ENCODE data around the gene SLC12A4. TPM values are rescaled to one million over a fixed set of nuclear protein-coding genes. Genes with fewer than 3 reads are reported as not detected.
"Not testable (repeated sequence)": the region's sequence is repeated elsewhere in the genome, so short reads cannot be mapped to it uniquely, and the experiment has no call there.

The SLC12A4 gene
- total and polyA plus RNA-seq, 2 of the 13 experiments (the other 11 are each of a cell fraction or from before 2014, with no cell fraction given) = 65.1 to 84.3 TPM

- TF ChIP-seq NCOA2 (CRISPR knock-in tag; IDR thresholded peaks at IDR 0.05) (peak; percentile 14; the same call in 1 of the 2 replicates), MED1 (CRISPR knock-in tag; IDR thresholded peaks at IDR 0.05) (peak; percentile 69), ERF (CRISPR knock-in tag; IDR thresholded peaks at IDR 0.05) (peak; percentile 15; the same call in 1 of the 2 replicates), SMAD3 (CRISPR knock-in tag; IDR thresholded peaks at IDR 0.05) (0 out of 2 replicates have a peak, but pooled peaks have one; percentile 48), SOX5 (CRISPR knock-in tag; IDR thresholded peaks at IDR 0.05; ENCODE audit: borderline replicate concordance) (peak; percentile 15; the same call in 1 of the 2 replicates), KLF16 (CRISPR knock-in tag; IDR thresholded peaks at IDR 0.05) (peak in 1 of 2 experiments; percentile 57; a peak in 1 of 4 replicates), NFYC (CRISPR knock-in tag; IDR thresholded peaks at IDR 0.05) (peak; percentile 88), RBM22 (optimal IDR thresholded peaks at IDR 0.05; ENCODE audit: low read length) (peak; percentile 23), ZC3H13 (CRISPR knock-in tag; IDR thresholded peaks at IDR 0.05) (0 out of 2 replicates have a peak, but pooled peaks have one; percentile 16), FOXK2 (IDR thresholded peaks at IDR 0.05) (peak; percentile 25; the same call in 1 of the 2 replicates), GATA4 (IDR thresholded peaks at IDR 0.05; ENCODE audit: borderline replicate concordance, low read depth) (peak; percentile 32; the same call in 1 of the 2 replicates), ZNF614 (CRISPR knock-in tag; IDR thresholded peaks at IDR 0.05; ENCODE audit: borderline replicate concordance) (0 out of 2 replicates have a peak, but pooled peaks have one; percentile 16), SOX6 (CRISPR knock-in tag; IDR thresholded peaks at IDR 0.05) (peak; percentile 51), KLF6 (CRISPR knock-in tag; IDR thresholded peaks at IDR 0.05) (peak; percentile 74; the same call in 1 of the 2 replicates), IKZF5 (CRISPR knock-in tag; IDR thresholded peaks at IDR 0.05) (peak; percentile 63; the same call in 1 of the 2 replicates), KMT2B (CRISPR knock-in tag; IDR thresholded peaks at IDR 0.05) (0 out of 2 replicates have a peak, but pooled peaks have one; percentile 25)
- TF ChIP-seq, protein P1, sequence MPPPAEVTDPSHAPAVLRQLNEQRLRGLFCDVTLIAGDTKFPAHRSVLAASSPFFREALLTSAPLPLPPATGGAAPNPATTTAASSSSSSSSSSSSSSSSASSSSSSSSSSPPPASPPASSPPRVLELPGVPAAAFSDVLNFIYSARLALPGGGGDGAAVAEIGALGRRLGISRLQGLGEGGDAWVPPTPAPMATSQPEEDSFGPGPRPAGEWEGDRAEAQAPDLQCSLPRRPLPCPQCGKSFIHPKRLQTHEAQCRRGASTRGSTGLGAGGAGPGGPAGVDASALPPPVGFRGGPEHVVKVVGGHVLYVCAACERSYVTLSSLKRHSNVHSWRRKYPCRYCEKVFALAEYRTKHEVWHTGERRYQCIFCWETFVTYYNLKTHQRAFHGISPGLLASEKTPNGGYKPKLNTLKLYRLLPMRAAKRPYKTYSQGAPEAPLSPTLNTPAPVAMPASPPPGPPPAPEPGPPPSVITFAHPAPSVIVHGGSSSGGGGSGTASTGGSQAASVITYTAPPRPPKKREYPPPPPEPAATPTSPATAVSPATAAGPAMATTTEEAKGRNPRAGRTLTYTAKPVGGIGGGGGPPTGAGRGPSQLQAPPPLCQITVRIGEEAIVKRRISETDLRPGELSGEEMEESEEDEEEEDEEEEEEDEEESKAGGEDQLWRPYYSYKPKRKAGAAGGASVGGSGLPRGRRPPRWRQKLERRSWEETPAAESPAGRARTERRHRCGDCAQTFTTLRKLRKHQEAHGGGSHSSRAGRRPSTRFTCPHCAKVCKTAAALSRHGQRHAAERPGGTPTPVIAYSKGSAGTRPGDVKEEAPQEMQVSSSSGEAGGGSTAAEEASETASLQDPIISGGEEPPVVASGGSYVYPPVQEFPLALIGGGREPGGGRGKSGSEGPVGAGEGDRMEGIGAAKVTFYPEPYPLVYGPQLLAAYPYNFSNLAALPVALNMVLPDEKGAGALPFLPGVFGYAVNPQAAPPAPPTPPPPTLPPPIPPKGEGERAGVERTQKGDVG (CRISPR knock-in tag; IDR thresholded peaks at IDR 0.05; ENCODE audit: borderline replicate concordance) = peak; percentile 57; the same call in 1 of the 2 replicates
- TF ChIP-seq, protein P2, sequence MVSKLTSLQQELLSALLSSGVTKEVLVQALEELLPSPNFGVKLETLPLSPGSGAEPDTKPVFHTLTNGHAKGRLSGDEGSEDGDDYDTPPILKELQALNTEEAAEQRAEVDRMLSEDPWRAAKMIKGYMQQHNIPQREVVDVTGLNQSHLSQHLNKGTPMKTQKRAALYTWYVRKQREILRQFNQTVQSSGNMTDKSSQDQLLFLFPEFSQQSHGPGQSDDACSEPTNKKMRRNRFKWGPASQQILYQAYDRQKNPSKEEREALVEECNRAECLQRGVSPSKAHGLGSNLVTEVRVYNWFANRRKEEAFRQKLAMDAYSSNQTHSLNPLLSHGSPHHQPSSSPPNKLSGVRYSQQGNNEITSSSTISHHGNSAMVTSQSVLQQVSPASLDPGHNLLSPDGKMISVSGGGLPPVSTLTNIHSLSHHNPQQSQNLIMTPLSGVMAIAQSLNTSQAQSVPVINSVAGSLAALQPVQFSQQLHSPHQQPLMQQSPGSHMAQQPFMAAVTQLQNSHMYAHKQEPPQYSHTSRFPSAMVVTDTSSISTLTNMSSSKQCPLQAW (CRISPR knock-in tag; IDR thresholded peaks at IDR 0.05) = peak; percentile 67; the same call in 1 of the 2 replicates
- TF ChIP-seq, protein P3, sequence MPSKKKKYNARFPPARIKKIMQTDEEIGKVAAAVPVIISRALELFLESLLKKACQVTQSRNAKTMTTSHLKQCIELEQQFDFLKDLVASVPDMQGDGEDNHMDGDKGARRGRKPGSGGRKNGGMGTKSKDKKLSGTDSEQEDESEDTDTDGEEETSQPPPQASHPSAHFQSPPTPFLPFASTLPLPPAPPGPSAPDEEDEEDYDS (CRISPR knock-in tag; IDR thresholded peaks at IDR 0.05) = peak; percentile 84
- TF ChIP-seq, protein P4, sequence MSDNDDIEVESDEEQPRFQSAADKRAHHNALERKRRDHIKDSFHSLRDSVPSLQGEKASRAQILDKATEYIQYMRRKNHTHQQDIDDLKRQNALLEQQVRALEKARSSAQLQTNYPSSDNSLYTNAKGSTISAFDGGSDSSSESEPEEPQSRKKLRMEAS (IDR thresholded peaks at IDR 0.05) = peak; percentile 32
- TF ChIP-seq, protein P5, sequence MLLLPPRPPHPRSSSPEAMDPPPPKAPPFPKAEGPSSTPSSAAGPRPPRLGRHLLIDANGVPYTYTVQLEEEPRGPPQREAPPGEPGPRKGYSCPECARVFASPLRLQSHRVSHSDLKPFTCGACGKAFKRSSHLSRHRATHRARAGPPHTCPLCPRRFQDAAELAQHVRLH (CRISPR knock-in tag; IDR thresholded peaks at IDR 0.05; ENCODE audit: borderline replicate concordance, low read depth) = peak; percentile 58; the same call in 1 of the 2 replicates
- not testable (repeated sequence) for TF ChIP-seq SOX6 (IDR thresholded peaks at IDR 0.05)
Observed at GRCh38 chr16:67998779-67999688, 30.6 kb upstream of the SLC12A4 start, which contains the start of gene DPEP2 (continued).
